SU-DHL-6 (cell line): ENCODE data around the gene S100A4.

Source experiments
- EZH2phosphoT487 ChIP-seq: fragments of 200-600 bp; sonication (generic), shearing (Covaris generic); conservative IDR thresholded peaks from 2 replicates; pipeline ENCODE4 v1.6.1; 2018; ENCODE audit warnings: mild to moderate bottlenecking, antibody characterized with exemption, low read length, moderate library complexity, mixed read lengths
- TF ChIP-seq, protein P1 (sequence below): fragments of 200-600 bp; sonication (generic); IDR thresholded peaks from one replicate; pipeline ENCODE4 v1.5.1; 2017; ENCODE audit warnings: antibody characterized with exemption, mild to moderate bottlenecking, low read length, moderate library complexity; ENCODE audit not compliant: insufficient read depth, poor library complexity, severe bottlenecking

DNA sequence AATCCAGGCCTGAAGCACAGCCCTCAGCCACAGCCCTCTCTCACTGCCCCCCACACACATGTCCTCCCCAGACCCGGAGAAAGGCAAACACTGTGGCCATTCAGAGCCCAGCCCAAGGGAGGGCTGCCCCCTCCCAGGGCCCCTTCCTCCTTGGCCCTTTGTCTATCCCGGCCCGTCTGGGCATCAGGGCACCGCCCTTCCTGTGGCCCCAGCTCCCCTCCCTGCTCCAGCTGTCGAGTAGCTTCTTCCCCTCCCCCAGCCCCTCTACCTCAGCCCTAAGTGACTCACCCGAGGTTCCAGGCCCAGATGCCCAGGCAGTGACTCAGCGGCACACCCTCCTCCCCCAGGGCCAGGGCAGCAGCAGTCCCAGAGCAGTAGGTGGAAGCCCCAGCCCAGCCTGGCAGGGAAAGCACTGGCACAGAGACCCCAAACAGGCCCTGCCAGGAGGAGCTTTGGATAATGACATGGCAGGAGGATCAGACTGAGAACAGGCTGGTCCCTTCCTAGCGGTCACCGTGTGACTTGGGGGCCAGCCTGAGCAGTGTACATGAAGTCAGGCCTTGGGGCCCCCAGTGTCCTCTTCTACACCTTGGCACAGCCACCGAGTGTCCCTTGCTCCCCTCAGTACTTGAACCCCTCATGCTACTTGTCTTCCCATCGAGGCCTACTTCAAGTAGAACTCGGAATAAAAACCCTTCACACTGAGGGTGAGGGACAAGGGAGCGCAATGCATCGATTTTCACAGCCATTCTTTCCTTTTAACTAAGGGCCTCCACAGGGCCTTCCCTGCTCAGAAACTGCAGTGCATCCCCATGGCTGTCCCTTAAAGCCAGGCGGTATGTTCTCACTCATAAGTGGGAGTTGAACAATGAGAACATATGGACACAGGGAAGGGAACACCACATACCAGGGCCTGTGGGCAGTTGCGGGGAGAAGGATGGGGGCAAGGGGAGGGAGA, 21.1 kb upstream of the S100A4 start:
- TF ChIP-seq EZH2phosphoT487: no peak
- TF ChIP-seq, protein P1, sequence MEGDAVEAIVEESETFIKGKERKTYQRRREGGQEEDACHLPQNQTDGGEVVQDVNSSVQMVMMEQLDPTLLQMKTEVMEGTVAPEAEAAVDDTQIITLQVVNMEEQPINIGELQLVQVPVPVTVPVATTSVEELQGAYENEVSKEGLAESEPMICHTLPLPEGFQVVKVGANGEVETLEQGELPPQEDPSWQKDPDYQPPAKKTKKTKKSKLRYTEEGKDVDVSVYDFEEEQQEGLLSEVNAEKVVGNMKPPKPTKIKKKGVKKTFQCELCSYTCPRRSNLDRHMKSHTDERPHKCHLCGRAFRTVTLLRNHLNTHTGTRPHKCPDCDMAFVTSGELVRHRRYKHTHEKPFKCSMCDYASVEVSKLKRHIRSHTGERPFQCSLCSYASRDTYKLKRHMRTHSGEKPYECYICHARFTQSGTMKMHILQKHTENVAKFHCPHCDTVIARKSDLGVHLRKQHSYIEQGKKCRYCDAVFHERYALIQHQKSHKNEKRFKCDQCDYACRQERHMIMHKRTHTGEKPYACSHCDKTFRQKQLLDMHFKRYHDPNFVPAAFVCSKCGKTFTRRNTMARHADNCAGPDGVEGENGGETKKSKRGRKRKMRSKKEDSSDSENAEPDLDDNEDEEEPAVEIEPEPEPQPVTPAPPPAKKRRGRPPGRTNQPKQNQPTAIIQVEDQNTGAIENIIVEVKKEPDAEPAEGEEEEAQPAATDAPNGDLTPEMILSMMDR: no peak
